Skeletal muscle tissue (tissue), 4 donors: Measurements from ENCODE around the gene IL13RA1. TPM values are rescaled to one million over a fixed set of nuclear protein-coding genes. Genes with fewer than 3 reads are reported as not detected.
"Not testable (repeated sequence)": the region's sequence is repeated elsewhere in the genome, so short reads cannot be mapped to it uniquely, and the experiment has no call there.

Experiments
- H3K27ac ChIP-seq: one replicate; pipeline ENCODE4 v1.7.0; 2013; ENCODE audit warnings: mild to moderate bottlenecking, low read depth, low read length, inconsistent platforms
- H3K27me3 ChIP-seq, 3 donors: one replicate each; pipeline ENCODE4 v1.7.0; 2013; ENCODE audit warnings: low read length in 3 of 3; ENCODE audit not compliant: control insufficient read depth in 3 of 3, insufficient read depth in 3 of 3
- H3K36me3 ChIP-seq, 3 donors: one replicate each; pipeline ENCODE4 v1.7.0; 2013; ENCODE audit warnings: low read length in 3 of 3; ENCODE audit not compliant: control insufficient read depth in 3 of 3, insufficient read depth in 3 of 3
- H3K4me1 ChIP-seq, 3 donors: one replicate each; pipeline ENCODE4 v1.7.0; 2013; ENCODE audit warnings: low read length in 3 of 3, mild to moderate bottlenecking in 3 of 3; ENCODE audit not compliant: control insufficient read depth in 3 of 3, insufficient read depth in 3 of 3
- H3K4me3 ChIP-seq, 3 donors: one replicate each; pipeline ENCODE4 v1.7.0; 2013; ENCODE audit warnings: low read length in 3 of 3
- H3K9ac ChIP-seq, 3 donors: one replicate each; pipeline ENCODE4 v1.7.0; 2013; ENCODE audit warnings: low read length in 3 of 3, mild to moderate bottlenecking in 3 of 3, moderate library complexity in 2 of 3, low read depth in 1 of 3
- H3K9me3 ChIP-seq, 3 donors: one replicate each; pipeline ENCODE4 v1.7.0; 2013; ENCODE audit warnings: low read length in 3 of 3; ENCODE audit not compliant: control insufficient read depth in 3 of 3
- total RNA-seq: library from RNA; depleted of rRNA; stranded (reverse); fragments of >200 nt; gene quantifications from one replicate; pipeline ENCODE4 v1.2.3, GENCODE V29; 2014
- donor health status: Osteomylitis.

The IL13RA1 gene
- total RNA-seq, 1 donor from 2014 or later, result 26.1 TPM

- no peaks in the 10 kb centered on the region for H3K27me3 ChIP-seq
- H3K27ac ChIP-seq, result no peak overlapping the region
- no peak overlapping the region for H3K4me3 ChIP-seq
- no peaks in the 10 kb centered on the region for H3K36me3 ChIP-seq
- H3K9ac ChIP-seq, result no peak overlapping the region
- H3K4me1 ChIP-seq, result no peaks in the 10 kb centered on the region
- H3K9me3 ChIP-seq, result no peaks in the 10 kb centered on the region
Measured at GRCh38 chrX:118714521-118714920, 12.9 kb upstream of the IL13RA1 start.

- not testable (repeated sequence) for H3K36me3 ChIP-seq, H3K4me1 ChIP-seq, H3K9me3 ChIP-seq, H3K9ac ChIP-seq, H3K27me3 ChIP-seq, H3K27ac ChIP-seq, H3K4me3 ChIP-seq
Measured at GRCh38 chrX:118715917-118716316, 11.5 kb upstream of the IL13RA1 start.

- H3K9me3 ChIP-seq, H3K27ac ChIP-seq, H3K4me3 ChIP-seq, H3K36me3 ChIP-seq, H3K9ac ChIP-seq, H3K27me3 ChIP-seq, H3K4me1 ChIP-seq: not testable (repeated sequence)
Measured at GRCh38 chrX:118716833-118717232, 10.6 kb upstream of the IL13RA1 start.

GRCh38 chrX:118717678-118718391, 9.6 kb upstream of the IL13RA1 start:
- Histone ChIP-seq H3K4me3 (no peak overlapping the region), H3K9me3 (no peaks in the 10 kb centered on the region), H3K36me3 (no peaks in the 10 kb centered on the region), H3K27me3 (no peaks in the 10 kb centered on the region), H3K9ac (no peak overlapping the region), H3K27ac (no peak overlapping the region), H3K4me1 (no peaks in the 10 kb centered on the region)

GRCh38 chrX:118718737-118719136, 8.7 kb upstream of the IL13RA1 start:
- Histone ChIP-seq H3K27ac (no peak overlapping the region), H3K36me3 (no peaks in the 10 kb centered on the region), H3K9me3 (no peaks in the 10 kb centered on the region), H3K9ac (no peak overlapping the region), H3K4me3 (no peak overlapping the region), H3K4me1 (peaks cover 0 to 2% (median 0%) of the 10 kb centered on the region in 3 donors), H3K27me3 (no peaks in the 10 kb centered on the region)

GRCh38 chrX:118720058-118720707, 7.2 kb upstream of the IL13RA1 start:
- no peaks in the 10 kb centered on the region for H3K27me3 ChIP-seq
- H3K9me3 ChIP-seq, result no peaks in the 10 kb centered on the region
- H3K9ac ChIP-seq, result no peak overlapping the region
- no peak overlapping the region for H3K27ac ChIP-seq
- H3K4me3 ChIP-seq, result no peak overlapping the region
- no peaks in the 10 kb centered on the region for H3K36me3 ChIP-seq
- peaks cover 0 to 8% (median 3%) of the 10 kb centered on the region in 3 donors for H3K4me1 ChIP-seq

GRCh38 chrX:118723376-118723775, 4.0 kb upstream of the IL13RA1 start:
- no peak overlapping the region for H3K4me3 ChIP-seq
- no peaks in the 10 kb centered on the region for H3K9me3 ChIP-seq
- H3K9ac ChIP-seq, result no peak overlapping the region
- no peaks in the 10 kb centered on the region for H3K27me3 ChIP-seq
- H3K27ac ChIP-seq, result no peak overlapping the region
- H3K4me1 ChIP-seq, result peaks cover 5 to 14% (median 7%) of the 10 kb centered on the region in 3 donors
- H3K36me3 ChIP-seq, result no peaks in the 10 kb centered on the region

- H3K27me3 ChIP-seq, result no peaks in the 10 kb centered on the region
- H3K27ac ChIP-seq, result no peak overlapping the region
- H3K4me3 ChIP-seq, result no peak overlapping the region
- no peak overlapping the region for H3K9ac ChIP-seq
- H3K36me3 ChIP-seq, result no peaks in the 10 kb centered on the region
- H3K9me3 ChIP-seq, result no peaks in the 10 kb centered on the region
- H3K4me1 ChIP-seq, result peaks cover 5 to 14% (median 11%) of the 10 kb centered on the region in 3 donors
Measured at GRCh38 chrX:118724365-118724764, 3.0 kb upstream of the IL13RA1 start.

- no peaks in the 10 kb centered on the region for H3K9me3 ChIP-seq
- H3K27me3 ChIP-seq, result no peaks in the 10 kb centered on the region
- H3K36me3 ChIP-seq, result no peaks in the 10 kb centered on the region
- no peak overlapping the region for H3K27ac ChIP-seq
- no peak overlapping the region for H3K9ac ChIP-seq
- peaks cover 9 to 15% (median 14%) of the 10 kb centered on the region in 3 donors for H3K4me1 ChIP-seq
- no peak overlapping the region for H3K4me3 ChIP-seq
Measured at GRCh38 chrX:118724775-118725174, 2.6 kb upstream of the IL13RA1 start.

GRCh38 chrX:118726396-118726795, 1.0 kb upstream of the IL13RA1 start:
- H3K4me3 ChIP-seq, result peak overlapping the region in 2 of 3 donors; percentile 60 to 62
- peak overlapping the region; percentile 61 to 82 (median 79) for H3K9ac ChIP-seq
- H3K9me3 ChIP-seq, result no peaks in the 10 kb centered on the region
- H3K27ac ChIP-seq, result peak overlapping the region; percentile 88
- peaks cover 17 to 25% (median 24%) of the 10 kb centered on the region in 3 donors for H3K4me1 ChIP-seq
- H3K36me3 ChIP-seq, result no peaks in the 10 kb centered on the region
- H3K27me3 ChIP-seq, result no peaks in the 10 kb centered on the region
